Omental fat pad (tissue), 4 donors: ENCODE measurements around the gene PCBP3. TPM values are rescaled to one million over a fixed set of nuclear protein-coding genes. Genes with fewer than 3 reads are reported as not detected.
"Not testable (repeated sequence)": the region's sequence is repeated elsewhere in the genome, so short reads cannot be mapped to it uniquely, and the experiment has no call there.

Experiments used
- ATAC-seq: fragments of 150-250 bp; one replicate; pipeline ENCODE4 v1.9.1; 2016; ENCODE audit warnings: mild to moderate bottlenecking, moderate library complexity; ENCODE audit not compliant: low FRiP score
- DNase-seq: peaks from one replicate; pipeline ENCODE4 v3.0.0-alpha.2; 2019; ENCODE audit warnings: low spot score
- CTCF ChIP-seq, 3 donors: fragments of 450-650 bp; IDR thresholded peaks; one replicate each; pipeline ENCODE4 v1.5.1; 2016 to 2017; ENCODE audit warnings: antibody characterized with exemption in 3 of 3, mild to moderate bottlenecking in 3 of 3, moderate library complexity in 2 of 3
- total RNA-seq, 4 donors: library from RNA; depleted of rRNA; stranded (reverse); fragments of >200 nt; gene quantifications; one replicate each; pipeline ENCODE4 v1.1.0, GENCODE V29; 2016

PCBP3 gene
- total RNA-seq, 4 donors from 2014 or later, result 1.1 to 26.8 (median 14.8) TPM

GRCh38 chr21:45615145-45615711 lies 28.3 kb upstream of the PCBP3 start:
- TF ChIP-seq CTCF (IDR thresholded peaks at IDR 0.05), result no peak
- ATAC-seq (no peak), DNase-seq (peak; percentile 10)

GRCh38 chr21:45617021-45617921 lies 26.3 kb upstream of the PCBP3 start:
- ATAC-seq (no peak), DNase-seq (peak; percentile 4)

GRCh38 chr21:45618287-45618686 lies 25.2 kb upstream of the PCBP3 start:
- ATAC-seq, result no peak
- TF ChIP-seq CTCF (IDR thresholded peaks at IDR 0.05), result no peak
- DNase-seq, result peak; percentile 21

More at GRCh38 chr21:45617021-45617921, 26.3 kb upstream of the PCBP3 start:
- TF ChIP-seq CTCF (IDR thresholded peaks at IDR 0.05), result no peak

GRCh38 chr21:45618846-45619485 lies 24.6 kb upstream of the PCBP3 start:
- DNase-seq, result peak; percentile 11

GRCh38 chr21:45620201-45620923 lies 23.2 kb upstream of the PCBP3 start:
- ATAC-seq (no peak), DNase-seq (peak; percentile 7)
- no peak for TF ChIP-seq CTCF (IDR thresholded peaks at IDR 0.05)

More at GRCh38 chr21:45618846-45619485, 24.6 kb upstream of the PCBP3 start:
- no peak for TF ChIP-seq CTCF (IDR thresholded peaks at IDR 0.05)
- ATAC-seq, result no peak

- not testable (repeated sequence) for ATAC-seq, DNase-seq
Observed at GRCh38 chr21:45621435-45622331, 21.8 kb upstream of the PCBP3 start.
